Choroid plexus epithelial cell (primary cell): ENCODE data around the gene RAE1.
A peak's percentile ranks its signal among the peaks of the same experiment; 100 is the strongest.

Experiments used
- DNase-seq: peaks from one replicate; pipeline ENCODE4 v3.0.0-alpha.2; 2010; ENCODE audit warnings: low read depth
- H3K4me3 ChIP-seq: 2 replicates; pipeline ENCODE4 v1.5.1; 2011; ENCODE audit warnings: low read depth, mild to moderate bottlenecking, control low read depth, low read length, moderate library complexity
- CTCF ChIP-seq: conservative IDR thresholded peaks from 2 replicates; pipeline ENCODE4 v1.5.1; 2011; ENCODE audit warnings: low read depth, mild to moderate bottlenecking, control low read depth, inconsistent platforms, low read length, moderate library complexity

The RAE1 gene

GRCh38 chr20:57410398-57410920, 59.4 kb downstream of the RAE1 start:
- H3K4me3 ChIP-seq: no peak overlapping the region
- DNase-seq: no peak
- TF ChIP-seq CTCF: no peak

GRCh38 chr20:57410924-57411323, 59.9 kb downstream of the RAE1 start:
- no peak overlapping the region for H3K4me3 ChIP-seq
- DNase-seq: no peak
- no peak for TF ChIP-seq CTCF

- no peak overlapping the region for H3K4me3 ChIP-seq
- no peak for TF ChIP-seq CTCF
- no peak for DNase-seq
These were observed 60.6 kb downstream of the RAE1 start for GRCh38 chr20:57411406-57412283.

GRCh38 chr20:57412347-57413029, 61.4 kb downstream of the RAE1 start:
- no peak overlapping the region for H3K4me3 ChIP-seq
- DNase-seq: no peak
- TF ChIP-seq CTCF: no peak

GRCh38 chr20:57413986-57414385, 62.9 kb downstream of the RAE1 start:
- no peak for TF ChIP-seq CTCF
- no peak overlapping the region for H3K4me3 ChIP-seq
- no peak for DNase-seq

GRCh38 chr20:57414867-57415592, 64.0 kb downstream of the RAE1 start:
- peak; percentile 26 for DNase-seq
- TF ChIP-seq CTCF: no peak
- H3K4me3 ChIP-seq: no peak overlapping the region
